Testis (tissue), 3 donors: Measurements from ENCODE around the gene ADGRD1. TPM values are rescaled to one million over a fixed set of nuclear protein-coding genes. Genes with fewer than 3 reads are reported as not detected.

Source experiments
- DNase-seq: peaks from one replicate; pipeline ENCODE4 v3.0.0-alpha.2; 2019
- H3K27ac ChIP-seq, 2 donors: fragments of 200-600 bp; sonication (generic); one replicate each; pipeline ENCODE4 v1.5.1; 2019
- H3K27me3 ChIP-seq: fragments of 200-600 bp; sonication (generic); one replicate; pipeline ENCODE4 v1.5.1; 2019
- H3K36me3 ChIP-seq: fragments of 200-600 bp; sonication (generic); one replicate; pipeline ENCODE4 v1.5.1; 2017; ENCODE audit warnings: low read depth; ENCODE audit errors: missing control alignments
- H3K4me1 ChIP-seq: fragments of 200-600 bp; sonication (generic); one replicate; pipeline ENCODE4 v1.5.1; 2019
- H3K4me3 ChIP-seq, 2 donors: fragments of 200-600 bp; sonication (generic); one replicate each; pipeline ENCODE4 v1.5.1; 2017 to 2019
- H3K9me3 ChIP-seq: fragments of 200-600 bp; sonication (generic); one replicate; pipeline ENCODE4 v1.5.1; 2017
- CTCF ChIP-seq, 3 experiments: fragments of 450-650 bp in 2 of 3; fragments of 200-600 bp in 1 of 3; sonication (generic) in 1 of 3; IDR thresholded peaks; one replicate each; pipeline ENCODE4 v1.5.1; 2016 to 2019; ENCODE audit warnings: antibody characterized with exemption in 3 of 3, mild to moderate bottlenecking in 2 of 3, moderate library complexity in 1 of 3
- POLR2A ChIP-seq: fragments of 450-650 bp; IDR thresholded peaks from one replicate; pipeline ENCODE4 v1.6.1; 2017; ENCODE audit warnings: antibody characterized with exemption, mild to moderate bottlenecking, moderate library complexity
- WGBS, 2 donors: methylation state at CpG; one replicate each; pipeline ENCODE4 v1.1.5; 2018; 5-methylcytosine and 5-hydroxymethylcytosine counted together
- intact Hi-C: fragments of 100-400 bp; cut with DNase I; formaldehyde crosslinking; loops from one replicate; pipeline ENCODE4 v1.15.1; 2023; ENCODE audit warnings: low total_unique reads
- polyA plus RNA-seq: library from polyadenylated mRNA; stranded (reverse); fragments of 350-450 nt; fragmentation: Illumina TruSeq; extraction: RNeasy Lipid Tissue Mini Kit (QIAGEN cat#74804); gene quantifications from one replicate; pipeline ENCODE4 v1.2.3, GENCODE V29; 2014; ENCODE audit warnings: low read depth, low replicate concordance; ENCODE audit not compliant: insufficient read depth
- total RNA-seq, 2 donors: library from RNA; depleted of rRNA; stranded (reverse); fragments of >200 nt; gene quantifications; one replicate each; pipeline ENCODE4 v1.2.3, GENCODE V29; 2016

The ADGRD1 gene
- total and polyA plus RNA-seq, 3 donors from 2014 or later = 27.2 to 43.2 (median 42.8) TPM

- H3K4me3 ChIP-seq = no peak overlapping the region
- peaks cover 19% of the 10 kb centered on the region for H3K4me1 ChIP-seq
- no peaks in the 10 kb centered on the region for H3K27me3 ChIP-seq
- H3K27ac ChIP-seq = no peak overlapping the region
- DNase-seq = no peak
- WGBS, 2 donors = 85 to 89% methylated on average over 18 to 22 of the region's 22 CpGs
- TF ChIP-seq POLR2A (no peak), CTCF (IDR thresholded peaks at IDR 0.05) (no peak)
- intact Hi-C loops = no loop called here
- H3K36me3 ChIP-seq = no peaks in the 10 kb centered on the region
- no peaks in the 10 kb centered on the region for H3K9me3 ChIP-seq
Observed at GRCh38 chr12:131004166-131004565, 50.5 kb downstream of the ADGRD1 start.

GRCh38 chr12:131005161-131006035 lies 51.7 kb downstream of the ADGRD1 start:
- H3K36me3 ChIP-seq = no peaks in the 10 kb centered on the region
- TF ChIP-seq CTCF (IDR thresholded peaks at IDR 0.05) = no peak
- TF ChIP-seq POLR2A = no peak
- no peaks in the 10 kb centered on the region for H3K27me3 ChIP-seq
- no peaks in the 10 kb centered on the region for H3K9me3 ChIP-seq
- no peak for DNase-seq
- H3K27ac ChIP-seq = no peak overlapping the region
- no peak overlapping the region for H3K4me3 ChIP-seq
- WGBS, 2 donors = 81 to 82% methylated on average over 6 to 17 of the region's 18 CpGs
- intact Hi-C loops = no loop called here
- peaks cover 19% of the 10 kb centered on the region for H3K4me1 ChIP-seq

DNA sequence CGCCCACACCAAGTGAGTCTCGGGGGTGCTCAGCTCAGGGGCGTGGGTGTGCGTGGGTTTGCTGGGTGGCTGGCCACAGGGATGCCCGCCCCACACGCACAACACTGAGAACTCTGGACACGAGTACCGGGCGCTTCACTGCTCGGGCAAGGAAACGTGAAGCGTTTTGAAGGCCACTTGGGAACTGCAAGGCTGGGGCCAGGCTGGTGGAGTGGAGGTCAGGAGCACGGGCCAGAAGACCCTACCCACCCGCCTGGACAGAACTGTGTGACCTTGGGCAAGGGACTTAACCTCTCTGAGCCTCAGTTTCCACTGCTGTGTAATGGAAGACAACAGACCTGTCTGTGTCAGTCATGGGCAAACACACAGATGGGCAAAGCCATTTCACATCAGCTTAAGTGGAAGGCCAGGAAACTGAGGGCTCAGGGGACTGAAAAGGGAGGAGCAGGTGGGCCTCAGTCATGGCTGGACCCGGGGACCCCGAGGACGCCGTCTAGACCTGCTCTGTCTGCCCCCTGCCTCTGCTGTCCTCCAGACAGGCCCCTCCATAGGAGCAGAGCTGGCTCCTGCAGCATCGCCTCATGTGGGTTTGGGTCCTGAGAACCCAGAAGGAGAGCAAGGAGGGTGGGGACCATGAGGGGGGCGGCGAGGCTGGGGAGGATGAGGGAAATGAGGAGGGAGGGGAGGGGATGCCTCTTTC lies 52.5 kb downstream of the ADGRD1 start:
- Histone ChIP-seq H3K27ac (no peak overlapping the region), H3K4me1 (peaks cover 19% of the 10 kb centered on the region), H3K4me3 (no peak overlapping the region), H3K9me3 (no peaks in the 10 kb centered on the region), H3K36me3 (no peaks in the 10 kb centered on the region), H3K27me3 (no peaks in the 10 kb centered on the region)
- 81 to 87% methylated on average over 8 to 21 of the region's 21 CpGs for WGBS, 2 donors
- no peak for DNase-seq
- intact Hi-C loops = no loop called here
- no peak for TF ChIP-seq CTCF (IDR thresholded peaks at IDR 0.05)

DNA sequence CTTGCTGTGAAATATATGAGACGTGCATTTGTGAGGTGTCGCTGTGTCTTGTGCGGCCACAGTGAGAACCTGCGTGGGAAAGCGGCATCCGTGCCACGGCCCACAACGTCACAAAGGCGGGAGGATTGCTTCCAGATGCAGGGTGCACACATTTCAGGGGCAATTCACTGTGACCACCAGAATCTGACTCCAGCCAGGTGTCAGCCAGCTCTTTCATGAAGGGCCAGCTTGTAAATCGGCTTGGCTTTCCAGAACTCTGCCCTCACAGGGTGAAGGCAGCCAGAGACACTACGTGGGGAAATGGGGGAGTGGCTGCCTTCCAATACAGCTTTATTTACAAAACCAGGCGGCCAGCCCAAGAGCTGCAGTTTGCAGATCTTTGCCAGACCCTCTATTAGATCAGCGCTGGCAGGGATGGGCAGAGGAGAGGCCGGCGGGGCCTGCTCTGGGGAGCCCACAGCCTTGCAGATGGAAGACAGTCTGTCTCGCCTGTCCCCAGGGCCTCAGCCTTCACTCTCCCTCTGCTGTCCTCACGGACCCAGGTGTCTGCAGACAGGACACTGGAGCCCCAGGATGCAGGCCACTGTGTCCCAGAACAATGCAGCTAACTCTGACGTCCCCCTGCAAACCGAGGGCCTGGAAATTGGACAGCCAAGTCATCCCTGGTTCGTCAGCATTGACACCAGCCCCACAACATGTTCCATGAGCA lies 53.5 kb downstream of the ADGRD1 start:
- 58 to 87% methylated on average over 7 to 20 of the region's 20 CpGs for WGBS, 2 donors
- Histone ChIP-seq H3K27ac (no peak overlapping the region), H3K9me3 (no peaks in the 10 kb centered on the region), H3K27me3 (no peaks in the 10 kb centered on the region), H3K4me3 (no peak overlapping the region), H3K36me3 (no peaks in the 10 kb centered on the region), H3K4me1 (peaks cover 13% of the 10 kb centered on the region)
- TF ChIP-seq POLR2A (no peak), CTCF (IDR thresholded peaks at IDR 0.05) (no peak)
- peak; percentile 28 for DNase-seq
- intact Hi-C loops = no loop called here
